HG02571 (cell line): Measurements from ENCODE around the gene RPS28.
A peak's percentile ranks its signal among the peaks of the same experiment; 100 is the strongest.
"Not testable (repeated sequence)": the region's sequence is repeated elsewhere in the genome, so short reads cannot be mapped to it uniquely, and the experiment has no call there.

Experiments
- ATAC-seq: cut with Tn5 transposase; IDR thresholded peaks from one replicate; pipeline ENCODE4 v1.9.1; 2021; ENCODE audit warnings: mild to moderate bottlenecking, moderate library complexity; ENCODE audit not compliant: unreplicated experiment

The RPS28 gene

GRCh38 chr19:8340341-8341096 is 19.2 kb downstream of the RPS28 start:
- ATAC-seq, result no peak

- ATAC-seq, result not testable (repeated sequence)
Observed at GRCh38 chr19:8341504-8341903, 20.2 kb downstream of the RPS28 start.

GRCh38 chr19:8342316-8342683 is 21.0 kb downstream of the RPS28 start:
- ATAC-seq, result no peak

GRCh38 chr19:8342684-8343482 is 21.6 kb downstream of the RPS28 start, which contains the start of gene KANK3:
Gene KANK3, minus strand, starts transcription at chr19:8343262. Its CDS starts 5,434 bp downstream, at chr19:8337828.
- ATAC-seq, result peak; percentile 86

GRCh38 chr19:8343483-8343844 is 22.2 kb downstream of the RPS28 start:
- ATAC-seq, result no peak

- ATAC-seq, result not testable (repeated sequence)
Observed at GRCh38 chr19:8349629-8350372, 28.5 kb downstream of the RPS28 start.

- ATAC-seq, result no peak
Observed at GRCh38 chr19:8352134-8352827, 31.0 kb downstream of the RPS28 start.

GRCh38 chr19:8352845-8353244 is 31.5 kb downstream of the RPS28 start:
- ATAC-seq, result not testable (repeated sequence)

- ATAC-seq, result no peak
Observed at GRCh38 chr19:8355631-8356402, 34.5 kb downstream of the RPS28 start.

GRCh38 chr19:8357007-8357521 is 35.8 kb downstream of the RPS28 start:
- ATAC-seq, result no peak

GRCh38 chr19:8358948-8359347 is 37.7 kb downstream of the RPS28 start:
- ATAC-seq, result no peak

GRCh38 chr19:8360196-8360595 is 38.9 kb downstream of the RPS28 start:
- ATAC-seq, result no peak

GRCh38 chr19:8361921-8362793 is 40.9 kb downstream of the RPS28 start:
- ATAC-seq, result no peak

- no peak for ATAC-seq
Observed at GRCh38 chr19:8363803-8364771, 42.8 kb downstream of the RPS28 start, which contains the start of gene ANGPTL4. Gene ANGPTL4, plus strand, starts transcription at chr19:8364155. Its CDS starts 167 bp downstream, at chr19:8364322.

GRCh38 chr19:8366121-8366581 is 44.9 kb downstream of the RPS28 start:
- ATAC-seq, result no peak

GRCh38 chr19:8366961-8367326 is 45.6 kb downstream of the RPS28 start:
- ATAC-seq, result no peak

GRCh38 chr19:8367327-8368001 is 46.2 kb downstream of the RPS28 start:
- no peak for ATAC-seq
